RPMI8226 (cell line): Measurements from ENCODE around the gene NOXO1.
A peak's percentile ranks its signal among the peaks of the same experiment; 100 is the strongest.
"Not testable (repeated sequence)": the region's sequence is repeated elsewhere in the genome, so short reads cannot be mapped to it uniquely, and the experiment has no call there.

Source experiments
- DNase-seq: peaks from one replicate; pipeline ENCODE4 v3.0.0-alpha.2; 2015

The NOXO1 gene, protein sequence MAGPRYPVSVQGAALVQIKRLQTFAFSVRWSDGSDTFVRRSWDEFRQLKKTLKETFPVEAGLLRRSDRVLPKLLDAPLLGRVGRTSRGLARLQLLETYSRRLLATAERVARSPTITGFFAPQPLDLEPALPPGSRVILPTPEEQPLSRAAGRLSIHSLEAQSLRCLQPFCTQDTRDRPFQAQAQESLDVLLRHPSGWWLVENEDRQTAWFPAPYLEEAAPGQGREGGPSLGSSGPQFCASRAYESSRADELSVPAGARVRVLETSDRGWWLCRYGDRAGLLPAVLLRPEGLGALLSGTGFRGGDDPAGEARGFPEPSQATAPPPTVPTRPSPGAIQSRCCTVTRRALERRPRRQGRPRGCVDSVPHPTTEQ

DNA sequence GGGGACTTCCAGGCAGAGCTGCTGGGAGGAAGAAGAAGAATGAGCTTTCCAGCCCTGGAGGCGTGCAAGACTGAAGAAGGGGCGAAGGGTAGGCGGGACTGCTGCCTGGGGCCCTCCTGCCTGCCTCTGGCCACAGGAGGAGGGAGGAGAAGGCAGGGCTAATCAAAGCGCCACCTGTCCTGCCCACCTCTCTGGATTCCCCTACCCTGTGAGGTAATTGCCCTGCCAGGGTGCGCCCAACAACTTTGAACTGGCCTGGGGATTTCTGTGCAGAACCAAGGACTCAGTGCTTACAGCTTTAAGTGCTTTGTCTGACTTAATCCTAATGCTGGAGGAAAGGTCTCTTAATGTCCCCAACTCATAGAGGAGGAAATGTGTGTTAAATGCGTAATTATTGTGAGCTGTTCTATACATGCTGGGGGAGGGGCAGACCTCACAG, at the start of gene NOXO1:
Gene NOXO1, minus strand, starts transcription at position 72 of the 439 bp plus-strand sequence. CDS start 290 bp downstream, outside the sequence.
- DNase-seq, result peak; percentile 45

DNA sequence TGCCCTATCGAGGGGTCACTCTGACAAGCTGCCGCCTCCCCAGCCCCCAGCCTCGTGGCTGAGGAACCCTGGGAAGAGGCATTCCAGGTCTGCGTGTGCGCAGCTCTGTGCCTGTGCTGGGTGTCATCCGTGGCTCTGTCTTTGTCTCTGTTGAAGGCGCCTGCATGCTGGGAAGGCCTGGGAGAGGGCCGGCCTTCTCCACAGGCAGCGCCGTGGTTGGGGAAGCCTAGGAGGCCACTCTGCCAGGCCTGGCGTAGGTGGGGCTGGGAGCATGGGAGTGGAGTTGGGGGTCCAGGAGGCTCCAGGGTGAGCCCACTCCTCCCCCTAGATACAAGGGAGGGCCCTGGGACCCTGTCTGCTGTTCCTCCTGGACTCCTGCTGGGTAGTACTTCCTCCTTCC, 48.8 kb upstream of the NOXO1 start:
- no peak for DNase-seq

DNA sequence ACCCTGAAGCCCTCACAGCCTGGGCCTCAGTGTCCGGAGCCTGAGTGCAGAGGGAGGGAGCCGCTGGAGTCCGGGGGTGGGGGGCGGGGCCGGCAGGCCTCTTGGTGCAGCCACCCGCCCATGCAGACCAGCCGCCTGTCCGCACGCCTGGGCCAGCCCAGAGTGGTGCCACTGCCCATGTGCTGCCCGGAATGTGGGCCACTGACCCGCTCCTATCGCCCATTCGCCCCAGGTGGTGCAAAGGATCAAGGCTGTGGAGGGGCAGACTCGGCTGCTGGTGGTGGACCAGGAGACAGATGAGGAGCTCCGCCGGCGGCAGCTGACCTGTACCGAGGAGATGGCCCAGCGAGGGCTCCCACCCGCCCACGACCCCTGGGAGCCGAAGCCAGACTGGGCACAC, 48.1 kb upstream of the NOXO1 start:
- no peak for DNase-seq

DNA sequence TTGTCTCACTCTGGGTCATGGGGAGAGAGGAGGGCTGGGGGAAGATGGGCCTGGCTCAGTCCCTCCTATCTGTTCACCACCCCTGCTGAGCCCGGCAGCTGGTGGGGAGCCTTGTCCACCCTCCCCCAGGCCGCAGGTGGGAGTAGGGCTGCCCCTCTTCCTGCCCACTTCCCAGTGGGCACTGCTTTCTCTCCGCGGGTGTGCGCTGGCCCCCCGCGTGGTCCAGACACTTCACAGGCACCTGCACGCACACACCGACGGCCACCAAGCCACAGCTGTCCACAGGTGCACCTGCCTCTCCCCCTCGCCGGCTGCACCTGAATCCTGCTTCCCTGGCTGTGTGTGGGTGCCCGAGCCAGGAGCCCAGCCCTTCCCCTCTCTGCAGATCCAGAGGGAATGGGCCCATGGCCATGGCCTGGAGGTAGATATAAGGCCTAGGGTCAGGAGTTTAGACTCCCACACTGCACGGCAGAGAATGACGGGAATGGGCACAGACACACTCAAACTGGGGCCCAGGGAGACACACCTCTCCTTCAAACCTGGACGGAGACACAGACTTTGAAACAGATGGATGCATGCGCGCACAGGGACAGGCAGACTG, 47.5 kb upstream of the NOXO1 start:
- no peak for DNase-seq

DNA sequence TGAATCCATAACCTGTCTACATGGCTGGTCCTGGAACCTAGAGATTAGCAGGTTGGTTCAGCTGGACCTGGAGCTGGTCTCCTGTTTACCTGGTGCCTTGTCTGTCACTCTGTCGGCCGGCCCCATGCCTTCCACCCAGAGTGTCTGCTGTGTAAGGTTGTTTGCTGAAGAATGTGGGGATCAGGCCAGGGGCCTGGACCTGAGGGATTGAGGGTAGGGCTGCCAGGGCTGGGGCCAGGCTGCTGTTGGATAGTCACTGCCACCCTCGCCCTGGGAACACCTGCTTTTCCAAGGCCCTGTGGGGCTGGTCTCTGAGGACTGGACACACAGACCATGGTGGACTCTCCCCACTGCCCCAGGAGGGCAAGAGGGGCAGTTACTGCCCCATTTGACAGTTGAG, 46.9 kb upstream of the NOXO1 start:
- DNase-seq, result no peak

DNA sequence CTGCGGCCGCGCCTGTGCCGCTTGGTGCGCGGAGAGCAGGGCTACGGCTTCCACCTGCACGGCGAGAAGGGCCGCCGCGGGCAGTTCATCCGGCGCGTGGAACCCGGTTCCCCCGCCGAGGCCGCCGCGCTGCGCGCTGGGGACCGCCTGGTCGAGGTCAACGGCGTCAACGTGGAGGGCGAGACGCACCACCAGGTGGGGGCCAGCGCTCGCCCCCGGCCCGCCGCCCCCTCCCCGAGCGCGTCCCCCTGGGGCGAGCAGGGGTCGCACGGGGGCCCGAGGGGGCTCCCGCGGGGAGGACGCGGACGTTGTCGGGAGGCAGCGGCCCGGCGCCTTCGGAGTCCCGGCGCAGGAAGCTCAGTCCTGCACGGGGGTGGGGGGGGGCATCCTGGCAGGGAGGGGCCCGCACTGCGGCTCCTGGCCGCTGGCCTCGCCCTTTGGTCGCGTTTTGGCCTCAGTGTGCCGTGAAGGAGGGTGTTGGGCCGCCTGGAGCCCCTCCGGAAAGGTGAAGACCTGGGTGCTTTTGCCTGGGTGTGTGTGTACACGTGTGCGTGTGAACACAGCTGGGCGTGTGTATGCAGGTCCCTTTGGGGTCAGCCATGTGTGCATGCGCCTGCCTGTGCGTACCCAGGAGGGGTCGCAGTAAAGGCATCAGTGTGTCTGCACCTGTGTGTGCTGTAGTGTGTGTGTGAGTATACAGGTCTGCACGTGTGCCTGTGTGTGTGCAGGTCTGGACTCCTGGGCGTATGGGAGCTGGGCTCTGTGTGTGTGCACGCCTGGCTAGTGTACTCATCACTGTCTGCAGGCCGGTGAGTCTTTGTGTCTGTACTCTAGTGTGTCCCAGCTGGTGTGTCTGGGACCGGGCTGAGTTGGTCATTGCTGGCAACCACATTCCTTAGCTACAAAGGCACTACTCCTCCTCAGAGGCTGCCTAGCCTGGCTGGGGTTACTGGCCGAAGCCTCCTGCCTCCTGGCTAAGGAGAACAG, 46.0 kb upstream of the NOXO1 start:
- peak; percentile 63 for DNase-seq

DNA sequence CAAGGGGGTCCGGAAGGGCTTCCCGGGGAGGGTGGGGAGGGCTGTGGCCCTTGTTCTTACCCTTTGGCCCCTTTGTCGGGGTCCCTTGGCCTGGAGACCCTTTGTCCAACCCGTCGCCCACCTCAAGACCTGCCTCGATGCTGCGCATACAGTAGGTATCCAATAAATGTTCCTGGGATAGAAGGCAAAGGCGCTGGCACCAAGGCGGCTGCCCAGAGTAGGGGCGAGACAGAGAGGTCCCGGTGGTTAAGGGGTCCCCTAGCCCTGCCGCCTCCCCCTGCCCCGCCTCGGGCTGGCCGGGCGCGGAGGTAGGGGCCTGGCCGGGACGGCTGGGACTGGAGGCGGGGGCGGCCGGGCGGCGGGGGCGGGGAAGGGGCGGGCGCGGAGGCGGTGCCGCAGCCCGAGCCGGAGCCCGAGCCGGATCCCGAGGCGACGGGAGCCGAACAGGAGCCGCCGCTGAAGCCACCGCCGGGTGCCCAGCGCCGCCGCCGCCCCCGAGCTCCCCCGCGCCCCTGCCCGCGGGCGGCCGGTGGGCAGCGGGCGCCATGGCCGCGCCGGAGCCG, 45.3 kb upstream of the NOXO1 start, which contains the start of gene NHERF2:
Gene NHERF2, plus strand, starts transcription at position 442 of the 563 bp plus-strand sequence. Its CDS starts 104 bp downstream, at position 546.
- DNase-seq, result peak; percentile 61

DNA sequence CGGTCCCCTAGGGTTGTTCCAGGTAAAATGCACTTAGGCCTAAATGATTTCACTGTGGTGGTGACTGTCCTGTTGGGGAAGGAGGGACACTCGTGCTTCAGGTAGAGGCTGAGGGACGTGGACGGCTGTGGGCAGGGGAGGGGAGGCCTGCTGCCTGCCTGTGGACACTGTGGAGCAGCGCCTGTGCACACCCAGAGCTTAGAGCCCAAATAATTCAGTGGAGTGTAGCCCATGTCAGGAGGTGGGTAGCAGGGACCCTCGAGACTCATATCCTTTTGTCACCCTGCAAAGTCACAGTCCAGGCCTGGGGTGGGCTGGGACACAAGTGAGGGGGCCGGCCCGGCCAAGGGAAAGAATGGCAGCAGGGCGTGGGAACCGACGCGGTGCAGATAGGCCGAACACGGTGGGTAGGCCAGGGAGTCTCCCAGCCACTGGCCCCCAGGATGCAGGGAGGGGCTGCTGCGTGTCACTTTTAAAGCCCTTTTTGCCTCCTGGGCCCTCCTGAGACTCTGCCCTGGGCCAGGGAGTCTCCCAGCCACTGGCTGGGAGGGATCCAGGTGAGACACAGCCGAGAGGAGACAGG, 44.7 kb upstream of the NOXO1 start:
- DNase-seq, result no peak

DNA sequence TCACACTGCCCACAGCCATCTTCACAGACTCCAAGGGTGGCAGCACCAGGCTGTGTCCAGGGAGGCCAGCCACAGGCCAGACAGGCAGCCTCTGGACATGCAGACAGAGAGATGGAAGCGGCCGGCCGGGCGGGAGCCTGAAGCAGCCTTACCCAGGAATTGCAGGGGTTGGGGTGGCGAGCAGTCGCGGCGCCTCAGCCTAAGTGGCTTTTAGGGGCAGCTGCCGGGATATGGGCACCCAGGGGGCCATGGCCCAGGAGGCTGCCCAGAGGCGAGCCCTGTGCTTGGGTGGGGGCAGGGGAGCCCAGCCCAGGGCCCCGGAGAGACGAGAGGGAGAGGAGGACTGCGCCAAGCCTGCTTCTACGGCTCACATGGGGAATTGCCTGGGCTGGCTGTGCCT, 44.0 kb upstream of the NOXO1 start:
- no peak for DNase-seq

DNA sequence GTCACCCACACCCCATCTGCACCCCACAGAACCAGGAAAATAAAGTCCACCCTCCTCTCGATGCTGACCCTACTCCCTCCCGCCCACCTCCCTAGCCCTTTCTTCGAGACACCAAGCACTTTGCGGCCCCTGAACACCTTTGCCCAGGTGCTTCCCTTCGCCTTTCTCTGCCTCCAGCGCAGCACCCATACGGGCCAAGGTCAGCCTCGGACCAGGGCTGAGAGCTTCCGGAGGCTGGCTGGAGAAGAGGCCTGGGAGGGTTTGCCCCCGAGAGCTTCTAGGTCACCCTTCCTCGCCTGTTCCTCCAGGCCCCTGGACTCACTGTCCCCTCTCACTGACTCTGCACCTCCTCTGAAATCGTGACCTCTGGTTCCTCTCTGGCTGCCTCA, 42.8 kb upstream of the NOXO1 start:
- no peak for DNase-seq

DNA sequence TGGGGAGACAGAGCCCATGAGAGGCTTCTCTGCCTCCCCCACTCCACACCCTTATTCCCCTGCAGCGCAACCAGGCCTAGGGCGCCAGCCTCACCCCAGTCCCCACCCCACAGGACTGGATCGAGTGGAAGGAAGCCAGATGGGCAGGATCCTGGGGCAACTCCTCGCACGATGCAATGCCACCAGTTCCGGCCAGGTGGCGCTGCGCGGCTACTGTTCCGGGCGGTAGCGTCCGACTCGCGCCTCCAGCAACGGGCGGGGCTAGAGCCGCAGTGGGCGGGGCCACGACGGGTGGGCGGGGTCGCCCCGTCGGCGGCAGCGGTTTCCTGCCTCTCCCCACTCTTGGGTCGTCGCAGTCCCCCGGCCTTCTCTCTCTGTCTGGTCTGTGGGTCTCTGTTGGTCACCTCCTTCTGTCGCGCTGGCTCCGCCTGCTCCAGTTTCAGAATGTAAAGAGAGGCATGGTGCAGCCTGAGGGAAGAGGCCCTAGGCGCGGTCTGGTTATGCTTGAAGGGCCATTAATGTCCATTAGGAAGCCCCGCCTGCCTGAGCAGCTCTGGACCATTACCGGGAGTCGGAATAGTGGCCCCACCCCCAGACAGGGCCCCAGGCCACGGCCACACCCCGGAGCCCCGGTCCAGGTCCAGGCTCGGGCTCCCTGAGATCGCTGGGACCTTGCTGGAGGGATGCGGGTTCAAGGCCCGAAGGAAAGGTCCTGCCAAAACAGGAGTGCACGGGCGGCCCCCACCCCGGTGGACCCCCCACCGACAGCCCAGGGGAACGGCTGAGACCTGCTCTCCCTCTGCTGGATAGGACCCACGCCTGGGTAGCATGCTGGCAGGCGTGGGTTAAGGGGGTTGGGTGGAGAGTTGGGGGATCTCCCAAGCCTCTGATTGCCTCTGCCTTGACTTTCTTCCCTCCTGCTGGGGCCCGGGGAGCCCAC, 42.1 kb upstream of the NOXO1 start:
- peak; percentile 94 for DNase-seq

DNA sequence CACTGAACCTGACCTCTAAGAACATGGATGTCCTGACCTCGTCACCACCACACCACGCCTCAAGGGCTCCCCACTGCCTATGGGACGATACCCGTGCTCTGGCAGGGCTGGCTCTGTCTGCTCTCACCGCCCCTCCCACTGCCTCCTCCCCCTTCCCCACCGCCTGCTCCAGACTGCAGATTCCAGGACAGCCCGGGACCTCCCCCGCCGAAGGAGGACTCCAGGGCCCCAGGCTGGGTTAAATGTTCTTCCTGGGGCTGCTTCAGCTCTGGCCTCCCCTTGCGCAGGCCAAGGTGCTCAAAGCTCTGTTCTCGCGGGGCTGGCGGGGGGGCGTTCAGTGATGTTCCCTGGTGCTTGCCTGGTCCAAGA, 41.4 kb upstream of the NOXO1 start:
- DNase-seq, result peak; percentile 53

DNA sequence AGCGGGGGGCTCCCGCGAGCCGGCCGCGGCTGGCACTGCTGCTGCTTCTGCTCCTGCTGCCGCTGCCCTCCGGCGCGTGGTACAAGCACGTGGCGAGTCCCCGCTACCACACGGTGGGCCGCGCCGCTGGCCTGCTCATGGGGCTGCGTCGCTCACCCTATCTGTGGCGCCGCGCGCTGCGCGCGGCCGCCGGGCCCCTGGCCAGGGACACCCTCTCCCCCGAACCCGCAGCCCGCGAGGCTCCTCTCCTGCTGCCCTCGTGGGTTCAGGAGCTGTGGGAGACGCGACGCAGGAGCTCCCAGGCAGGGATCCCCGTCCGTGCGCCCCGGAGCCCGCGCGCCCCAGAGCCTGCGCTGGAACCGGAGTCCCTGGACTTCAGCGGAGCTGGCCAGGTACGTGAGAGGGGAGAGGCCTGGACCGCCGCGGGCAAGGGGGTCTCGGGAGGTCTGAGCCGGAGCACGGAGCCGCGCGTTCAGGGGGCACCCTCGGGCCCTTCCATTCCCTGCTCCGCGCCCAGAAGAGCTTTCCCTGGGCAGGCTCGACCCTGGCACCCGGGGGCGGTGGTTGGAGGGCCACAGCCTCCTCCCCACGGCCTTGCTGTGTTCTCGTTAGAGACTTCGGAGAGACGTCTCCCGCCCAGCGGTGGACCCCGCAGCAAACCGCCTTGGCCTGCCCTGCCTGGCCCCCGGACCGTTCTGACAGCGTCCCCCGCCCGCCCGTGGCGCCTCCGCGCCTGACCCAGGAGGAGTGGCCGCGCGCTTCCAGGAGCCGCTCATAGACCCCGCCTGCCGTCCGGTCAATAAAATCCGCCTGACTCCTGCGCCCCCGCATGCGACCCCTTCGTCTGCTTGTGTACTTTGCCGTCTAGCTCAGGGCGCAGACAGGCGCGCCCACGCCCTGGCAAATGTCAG, 38.9 kb upstream of the NOXO1 start:
- DNase-seq, result peak; percentile 54

DNA sequence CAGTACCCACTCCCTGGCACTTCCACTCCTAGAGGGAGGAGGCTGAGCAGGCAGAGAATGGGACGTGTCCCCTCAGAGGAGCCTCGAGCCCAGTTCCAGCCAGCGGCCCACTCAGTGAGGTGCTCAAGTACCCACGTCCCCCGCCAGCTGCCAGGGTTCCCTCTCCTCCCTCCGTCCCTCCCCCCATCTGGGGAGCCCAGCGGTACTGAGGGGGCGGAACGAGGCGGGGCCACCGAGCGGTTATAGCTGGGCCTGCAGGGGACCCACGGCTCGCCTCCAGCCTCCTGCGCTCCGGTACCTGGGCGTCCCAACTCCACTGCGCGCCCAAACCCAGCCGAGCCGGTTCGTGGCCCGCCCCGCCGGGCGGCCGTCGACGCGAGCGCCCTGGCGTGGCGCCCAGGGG, 38.2 kb upstream of the NOXO1 start, which contains the start of gene NPW:
Gene NPW, plus strand, starts transcription at position 268 of the 403 bp plus-strand sequence.
- peak; percentile 66 for DNase-seq

DNA sequence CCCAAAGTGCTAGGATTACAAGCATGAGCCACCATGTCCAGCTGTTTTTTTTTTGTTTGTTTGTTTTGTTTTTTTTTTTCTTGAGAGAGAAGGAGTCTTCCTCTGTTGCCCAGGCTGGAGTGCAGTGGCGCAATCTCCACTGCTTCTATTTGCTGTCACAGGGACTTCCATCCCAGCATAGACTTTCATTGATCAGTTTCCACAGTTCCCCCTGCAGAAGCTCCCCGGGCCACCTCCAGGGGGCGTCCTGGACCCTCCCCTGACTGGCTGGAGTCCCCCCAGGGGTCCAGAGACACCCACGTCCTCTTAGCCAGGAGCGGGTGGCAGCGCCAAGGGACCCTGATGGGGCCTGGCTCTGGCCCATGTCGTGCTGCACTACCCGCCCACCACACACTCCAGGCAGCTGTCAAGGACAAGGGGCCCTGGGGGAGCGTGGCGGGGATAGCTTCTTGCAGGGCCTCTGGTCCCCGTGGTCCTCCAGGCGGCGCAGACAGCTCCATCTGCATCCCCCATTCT, 35.2 kb upstream of the NOXO1 start:
- no peak for DNase-seq

DNA sequence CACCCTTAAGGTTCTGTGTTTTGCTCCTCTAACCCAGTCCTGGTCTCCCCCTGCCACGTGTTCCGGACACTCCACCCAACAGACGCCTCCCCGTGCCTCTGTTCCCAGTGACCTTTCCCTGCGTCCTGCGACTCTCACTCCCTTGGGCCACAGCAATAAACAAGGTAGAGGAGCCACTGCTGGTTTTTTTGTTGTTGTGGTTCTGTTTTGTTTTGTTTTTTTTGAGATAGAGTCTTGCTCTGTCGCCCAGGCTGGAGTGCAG, 34.6 kb upstream of the NOXO1 start:
- DNase-seq, result no peak

DNA sequence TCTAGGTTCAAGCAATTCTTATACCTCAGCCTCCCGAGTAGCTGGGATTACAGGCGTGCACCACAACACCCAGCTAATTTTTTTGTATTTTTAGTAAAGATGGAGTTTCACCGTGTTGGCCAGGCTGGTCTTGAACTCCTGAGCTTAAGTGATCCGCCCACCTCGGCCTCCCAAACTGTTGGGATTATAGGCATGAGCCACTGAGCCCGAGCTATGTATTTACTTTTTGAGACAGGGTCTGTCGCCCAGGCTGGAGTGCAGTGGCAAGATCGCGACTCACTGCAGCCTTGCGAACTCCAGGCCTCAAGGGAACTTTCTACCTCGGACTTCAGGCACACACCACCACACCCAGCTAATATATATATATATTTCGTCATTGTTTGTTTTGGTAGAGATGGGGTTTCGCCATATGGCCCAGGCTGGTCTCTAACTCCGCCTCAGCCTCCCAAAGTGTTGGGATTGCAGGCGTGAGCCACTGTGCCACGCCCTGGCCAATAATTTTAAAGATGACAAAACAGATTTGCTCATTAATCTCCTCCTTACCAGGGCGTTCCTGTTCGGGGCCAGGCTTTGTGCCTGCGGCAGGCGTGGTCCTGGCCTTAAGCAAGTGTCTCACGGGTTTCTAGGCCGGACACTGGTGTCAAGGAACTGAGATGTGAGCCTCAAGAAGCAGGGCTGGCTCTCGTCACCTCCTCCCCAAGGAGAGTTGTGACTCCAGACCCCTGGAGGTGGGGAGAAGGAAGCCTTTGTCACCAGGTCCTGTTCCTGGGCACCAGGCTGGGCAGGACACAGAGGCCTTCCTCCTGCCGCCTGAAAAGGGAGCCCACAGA, 34.1 kb upstream of the NOXO1 start:
- no peak for DNase-seq

DNA sequence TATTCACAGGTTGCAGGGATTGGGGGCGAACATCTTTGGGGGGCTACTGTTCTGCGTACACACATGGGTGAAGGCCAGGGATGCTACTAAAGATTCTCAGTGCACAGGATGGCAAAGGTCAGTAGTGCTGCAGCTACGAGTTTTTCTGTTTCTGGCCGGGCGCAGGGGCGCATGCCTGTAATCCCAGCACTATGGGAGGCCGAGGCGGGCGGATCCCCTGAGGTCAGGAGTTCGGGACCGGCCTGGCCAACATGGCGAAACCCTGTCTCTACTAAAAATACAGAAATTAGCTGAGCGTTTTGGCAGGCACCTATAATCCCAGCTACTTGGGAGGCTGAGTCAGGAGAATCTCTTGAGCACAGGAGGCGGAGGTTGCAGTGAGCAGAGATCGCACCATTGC, 32.3 kb upstream of the NOXO1 start:
- DNase-seq, result no peak

DNA sequence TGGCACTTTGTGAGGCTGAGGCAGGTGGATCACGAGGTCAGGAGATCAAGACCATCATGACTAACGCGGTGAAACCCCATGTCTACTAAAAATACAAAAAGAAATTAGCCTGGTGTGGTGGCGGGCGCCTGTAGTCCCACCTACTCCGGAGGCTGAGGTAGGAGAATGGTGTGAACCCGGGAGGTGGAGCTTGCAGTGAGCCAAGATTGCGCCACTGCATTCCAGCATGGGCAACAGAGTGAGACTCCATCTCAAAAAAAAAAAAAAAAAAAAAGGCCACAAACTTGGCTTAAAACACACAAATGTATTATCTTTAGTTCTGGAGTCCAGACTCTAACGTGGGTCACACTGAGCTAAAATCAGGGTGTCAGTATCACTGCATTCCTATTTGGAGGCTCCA, 30.5 kb upstream of the NOXO1 start:
- not testable (repeated sequence) for DNase-seq
